Naive thymus-derived CD8-positive, alpha-beta T cell (primary cell): ENCODE data around the gene STMN3. TPM values are rescaled to one million over a fixed set of nuclear protein-coding genes. Genes with fewer than 3 reads are reported as not detected.

ENCODE experiments used
- ATAC-seq, 2 donors: fragments of 150-1000 bp; cut with Tn5 transposase in 1 of 2; sonication (Bioruptor Pico), chemical (Tn5 transposase) in 1 of 2; 1 replicate in 1 of 2; 2 replicates in 1 of 2; pipeline ENCODE4 v1.10.0; 2021; ENCODE audit warnings: mild to moderate bottlenecking in 2 of 2, moderate library complexity in 2 of 2
- POLR2A ChIA-PET: fragments of 350-600 bp; sonication (Branson Sonifier 250); formaldehyde crosslinking; loops from one replicate; lab custom pipeline; 2021; ENCODE audit warnings: antibody characterized with exemption; lab: Charles Lee
- DNase-seq, 10 donors: peaks; one replicate each; pipeline versions ENCODE4 v3.0.0 to v3.0.0-alpha.2; 2020 to 2022
- H3K27ac Mint-ChIP-seq, 10 donors: one replicate each; pipeline ENCODE4 v1.8.0; 2020 to 2022; ENCODE audit warnings: mild to moderate bottlenecking in 10 of 10, mixed read lengths in 10 of 10, moderate library complexity in 4 of 10, inconsistent platforms in 1 of 10
- H3K27me3 Mint-ChIP-seq, 5 donors: one replicate each; pipeline ENCODE4 v1.8.0; 2021 to 2022; ENCODE audit warnings: mixed read lengths in 5 of 5
- H3K36me3 Mint-ChIP-seq, 3 donors: one replicate each; pipeline ENCODE4 v1.8.0; 2020 to 2022; ENCODE audit warnings: mixed read lengths in 3 of 3, mild to moderate bottlenecking in 2 of 3, inconsistent platforms in 1 of 3
- H3K4me1 Mint-ChIP-seq, 4 donors: one replicate each; pipeline ENCODE4 v1.8.0; 2021 to 2022; ENCODE audit warnings: mixed read lengths in 4 of 4
- H3K4me3 Mint-ChIP-seq, 10 donors: one replicate each; pipeline ENCODE4 v1.8.0; 2020 to 2022; ENCODE audit warnings: mild to moderate bottlenecking in 10 of 10, mixed read lengths in 10 of 10, moderate library complexity in 6 of 10, inconsistent platforms in 1 of 10
- H3K9me3 Mint-ChIP-seq, 9 donors: one replicate each; pipeline ENCODE4 v1.8.0; 2020 to 2022; ENCODE audit warnings: mixed read lengths in 9 of 9, mild to moderate bottlenecking in 3 of 9, inconsistent platforms in 1 of 9, moderate library complexity in 1 of 9
- polyA plus RNA-seq, 3 donors: library from polyadenylated mRNA; unstranded; fragments of 300-500 nt; fragmentation: Illumina TruSeq; gene quantifications; one replicate each; pipeline ENCODE4 v1.2.3, GENCODE V29; 2021
- total RNA-seq, 8 experiments: library from RNA in 2 of 8; stranded (reverse) in 2 of 8; gene quantifications; one replicate each; pipeline ENCODE4 v1.2.3 and lab custom pipeline; 2021 to 2026

Gene STMN3
- total and polyA plus RNA-seq, 5 experiments from 2014 or later, result 21.6 to 102 (median 35.4) TPM

GRCh38 chr20:63598479-63599395 lies 54.5 kb downstream of the STMN3 start:
- peaks cover 6 to 52% (median 36%) of the 10 kb centered on the region in 3 donors for H3K36me3 Mint-ChIP-seq
- no peak overlapping the region for H3K4me3 Mint-ChIP-seq
- H3K4me1 Mint-ChIP-seq, result peaks cover 0 to 6% (median 3%) of the 10 kb centered on the region in 4 donors
- ATAC-seq (no peak), DNase-seq (no peak)
- peak overlapping the region in 1 of 10 donors; percentile 46 for H3K27ac Mint-ChIP-seq
- no peaks in the 10 kb centered on the region for H3K27me3 Mint-ChIP-seq
- POLR2A ChIA-PET, result interaction anchor here (0.9 to 2.0 kb wide), 3 partner anchors 11 to 59 kb away, joined by 3 to 5 read pairs (median 3); partner anchors contain the start of gene RTEL1
- H3K9me3 Mint-ChIP-seq, result no peaks in the 10 kb centered on the region

GRCh38 chr20:63597651-63598478 lies 55.4 kb downstream of the STMN3 start:
- H3K9me3 Mint-ChIP-seq, result no peaks in the 10 kb centered on the region
- H3K4me1 Mint-ChIP-seq, result peaks cover 0 to 6% (median 3%) of the 10 kb centered on the region in 4 donors
- H3K27me3 Mint-ChIP-seq, result no peaks in the 10 kb centered on the region
- no peak overlapping the region for H3K4me3 Mint-ChIP-seq
- POLR2A ChIA-PET, result interaction anchor here (0.6 to 2.0 kb wide), 2 partner anchors 50 to 60 kb away, joined by 4 to 5 read pairs; partner anchors contain the start of gene RTEL1
- ATAC-seq (no peak), DNase-seq (no peak)
- H3K36me3 Mint-ChIP-seq, result peaks cover 10 to 54% (median 42%) of the 10 kb centered on the region in 3 donors
- H3K27ac Mint-ChIP-seq, result peak overlapping the region in 1 of 10 donors; percentile 9

GRCh38 chr20:63596423-63596822 lies 56.8 kb downstream of the STMN3 start:
- no peak overlapping the region for H3K4me3 Mint-ChIP-seq
- no peak for ATAC-seq
- no peak overlapping the region for H3K27ac Mint-ChIP-seq
- H3K27me3 Mint-ChIP-seq, result no peaks in the 10 kb centered on the region
- no peak for DNase-seq
- no peaks in the 10 kb centered on the region for H3K9me3 Mint-ChIP-seq
- peaks cover 7 to 54% (median 38%) of the 10 kb centered on the region in 3 donors for H3K36me3 Mint-ChIP-seq
- peaks cover 0 to 4% (median 1%) of the 10 kb centered on the region in 4 donors for H3K4me1 Mint-ChIP-seq
- POLR2A ChIA-PET, result no interaction called here

GRCh38 chr20:63595416-63596127 lies 57.7 kb downstream of the STMN3 start:
- no peaks in the 10 kb centered on the region for H3K27me3 Mint-ChIP-seq
- H3K9me3 Mint-ChIP-seq, result no peaks in the 10 kb centered on the region
- peaks cover 0 to 3% (median under 1%) of the 10 kb centered on the region in 4 donors for H3K4me1 Mint-ChIP-seq
- POLR2A ChIA-PET, result interaction anchor here (1.0 kb wide), 1 partner anchor 8 kb away, joined by 5 read pairs; no protein-coding TSS in a partner anchor
- H3K27ac Mint-ChIP-seq, result no peak overlapping the region
- H3K36me3 Mint-ChIP-seq, result peaks cover 7 to 58% (median 44%) of the 10 kb centered on the region in 3 donors
- no peak for DNase-seq
- no peak for ATAC-seq
- H3K4me3 Mint-ChIP-seq, result no peak overlapping the region

GRCh38 chr20:63594043-63594561 lies 59.1 kb downstream of the STMN3 start:
- Mint-ChIP-seq H3K4me3 (no peak overlapping the region), H3K36me3 (peaks cover 7 to 65% (median 39%) of the 10 kb centered on the region in 3 donors), H3K27ac (no peak overlapping the region), H3K27me3 (no peaks in the 10 kb centered on the region), H3K4me1 (peaks cover 0 to 3% (median under 1%) of the 10 kb centered on the region in 4 donors), H3K9me3 (no peaks in the 10 kb centered on the region)
- no peak for DNase-seq
- POLR2A ChIA-PET, result interaction anchor here (0.9 kb wide), 1 partner anchor 47 kb away, joined by 3 read pairs; no protein-coding TSS in a partner anchor
- no peak for ATAC-seq

- Mint-ChIP-seq H3K27me3 (no peaks in the 10 kb centered on the region), H3K4me1 (peaks cover 6 to 9% (median 8%) of the 10 kb centered on the region in 4 donors), H3K9me3 (no peaks in the 10 kb centered on the region), H3K4me3 (no peak overlapping the region), H3K36me3 (peaks cover 10 to 64% (median 31%) of the 10 kb centered on the region in 3 donors), H3K27ac (peak overlapping the region in 1 of 10 donors; percentile 43)
- DNase-seq, result no peak
- ATAC-seq, result no peak
- POLR2A ChIA-PET, result interaction anchor here (1.2 kb wide), 1 partner anchor 55 kb away, joined by 4 read pairs; the partner anchor contains the start of gene PTK6
Observed at GRCh38 chr20:63592661-63593060, 60.6 kb downstream of the STMN3 start.

- Mint-ChIP-seq H3K4me1 (peaks cover 11 to 16% (median 14%) of the 10 kb centered on the region in 4 donors), H3K36me3 (peaks cover 10 to 60% (median 27%) of the 10 kb centered on the region in 3 donors), H3K27ac (no peak overlapping the region), H3K27me3 (no peaks in the 10 kb centered on the region), H3K9me3 (no peaks in the 10 kb centered on the region), H3K4me3 (no peak overlapping the region)
- ATAC-seq, result no peak
- POLR2A ChIA-PET, result interaction anchor here (1.1 to 1.2 kb wide), 3 partner anchors 18 to 67 kb away, joined by 3 to 4 read pairs (median 3); partner anchors contain the start of genes HELZ2 and PTK6
- DNase-seq, result no peak
Observed at GRCh38 chr20:63591786-63592355, 61.4 kb downstream of the STMN3 start.

- Mint-ChIP-seq H3K27me3 (no peaks in the 10 kb centered on the region), H3K27ac (no peak overlapping the region), H3K4me3 (no peak overlapping the region), H3K36me3 (peaks cover 10 to 53% (median 27%) of the 10 kb centered on the region in 3 donors), H3K9me3 (no peaks in the 10 kb centered on the region), H3K4me1 (peaks cover 11 to 17% (median 15%) of the 10 kb centered on the region in 4 donors)
- ATAC-seq (no peak), DNase-seq (no peak)
- POLR2A ChIA-PET, result interaction anchor here (0.6 to 1.1 kb wide), 3 partner anchors 10 to 67 kb away, joined by 3 read pairs; partner anchors contain the start of gene HELZ2
Observed at GRCh38 chr20:63591147-63591533, 62.1 kb downstream of the STMN3 start.

GRCh38 chr20:63590218-63591146 lies 62.7 kb downstream of the STMN3 start:
- no peaks in the 10 kb centered on the region for H3K27me3 Mint-ChIP-seq

More at GRCh38 chr20:63590218-63591146, 62.7 kb downstream of the STMN3 start:
- ATAC-seq (no peak), DNase-seq (peak in 1 of 10 donors; percentile 46)
- no peaks in the 10 kb centered on the region for H3K9me3 Mint-ChIP-seq
- no peak overlapping the region for H3K4me3 Mint-ChIP-seq
- H3K4me1 Mint-ChIP-seq, result peaks cover 13 to 22% (median 19%) of the 10 kb centered on the region in 4 donors
- POLR2A ChIA-PET, result interaction anchor here (0.6 to 1.1 kb wide), 2 partner anchors 11 to 16 kb away, joined by 3 read pairs; partner anchors contain the start of gene HELZ2
- H3K27ac Mint-ChIP-seq, result no peak overlapping the region
- peaks cover 10 to 52% (median 27%) of the 10 kb centered on the region in 3 donors for H3K36me3 Mint-ChIP-seq
